ENCODE results near the gene HNRNPH1.
A peak's percentile ranks its signal among the peaks of the same experiment; 100 is the strongest.
"Not testable (repeated sequence)": the region's sequence is repeated elsewhere in the genome, so short reads cannot be mapped to it uniquely, and the experiment has no call there.

The HNRNPH1 gene

GRCh38 chr5:179623003-179623905 is at the start of gene HNRNPH1:
Gene HNRNPH1, minus strand, starts transcription at chr5:179623671. Its CDS starts 538 bp downstream, at chr5:179623133.
- DNase-seq: peak; percentile 99

GRCh38 chr5:179668391-179668790 is 44.9 kb upstream of the HNRNPH1 start:
- DNase-seq: peak; percentile 54

- DNase-seq: not testable (repeated sequence)
These were observed 38.2 kb upstream of the HNRNPH1 start for GRCh38 chr5:179661647-179662046.

GRCh38 chr5:179658179-179658856 is 34.8 kb upstream of the HNRNPH1 start:
- not testable (repeated sequence) for DNase-seq

GRCh38 chr5:179657302-179658178 is 34.1 kb upstream of the HNRNPH1 start:
- peak; percentile 52 for DNase-seq

GRCh38 chr5:179653135-179653534 is 29.7 kb upstream of the HNRNPH1 start:
- DNase-seq: not testable (repeated sequence)

GRCh38 chr5:179650245-179650644 is 26.8 kb upstream of the HNRNPH1 start:
- not testable (repeated sequence) for DNase-seq

GRCh38 chr5:179649166-179649703 is 25.8 kb upstream of the HNRNPH1 start:
- not testable (repeated sequence) for DNase-seq

GRCh38 chr5:179648410-179648809 is 24.9 kb upstream of the HNRNPH1 start:
- DNase-seq: no peak

GRCh38 chr5:179644766-179645165 is 21.3 kb upstream of the HNRNPH1 start:
- not testable (repeated sequence) for DNase-seq

- not testable (repeated sequence) for DNase-seq
These were observed 19.9 kb upstream of the HNRNPH1 start for GRCh38 chr5:179643141-179643920.

- DNase-seq: not testable (repeated sequence)
These were observed 19.2 kb upstream of the HNRNPH1 start for GRCh38 chr5:179642626-179643025.

GRCh38 chr5:179641745-179642144 is 18.3 kb upstream of the HNRNPH1 start:
- not testable (repeated sequence) for DNase-seq

- DNase-seq: not testable (repeated sequence)
These were observed 15.8 kb upstream of the HNRNPH1 start for GRCh38 chr5:179639296-179639695.

GRCh38 chr5:179634370-179635172 is 11.1 kb upstream of the HNRNPH1 start:
- not testable (repeated sequence) for DNase-seq

GRCh38 chr5:179633501-179634369 is 10.3 kb upstream of the HNRNPH1 start:
- DNase-seq: not testable (repeated sequence)

GRCh38 chr5:179624841-179625271 is 1.4 kb upstream of the HNRNPH1 start:
- DNase-seq: no peak

GRCh38 chr5:179623906-179624741 is 653 bp upstream of the HNRNPH1 start:
- DNase-seq: peak; percentile 76

All from stimulated activated CD8-positive, alpha-beta memory T cell treated with anti-CD3 and anti-CD28 coated beads, Interleukin-4, amount 100 ng/mL, for 48 hours (primary cell).